Heart left ventricle (tissue), 16 donors: ENCODE results near the gene KLHL29. TPM values are rescaled to one million over a fixed set of nuclear protein-coding genes. Genes with fewer than 3 reads are reported as not detected.

Experiments used
- ATAC-seq, 4 donors: fragments of 200-7000 bp; cut with Tn5 transposase; one replicate each; pipeline ENCODE4 v1.9.1; 2020 to 2022; ENCODE audit warnings: moderate library complexity in 4 of 4, mild to moderate bottlenecking in 3 of 4, moderate number of reproducible peaks in 1 of 4
- DNase-seq, 5 donors: peaks; one replicate each; pipeline ENCODE4 v3.0.0-alpha.2; 2020
- H3K27ac ChIP-seq, 12 donors: fragments of 200-600 bp; sonication (generic) in 4 of 12; one replicate each; pipeline versions ENCODE4 v1.5.0 to v1.8.0; 2016 to 2022; ENCODE audit warnings: mild to moderate bottlenecking in 2 of 12
- H3K27me3 ChIP-seq, 9 donors: fragments of 200-600 bp; sonication (generic) in 2 of 9; one replicate each; pipeline versions ENCODE4 v1.5.1 to v1.8.0; 2016 to 2022; ENCODE audit warnings: mild to moderate bottlenecking in 3 of 9
- H3K36me3 ChIP-seq, 9 donors: fragments of 200-600 bp; sonication (generic) in 2 of 9; one replicate each; pipeline versions ENCODE4 v1.5.0 to v1.8.0; 2018 to 2022; ENCODE audit warnings: mild to moderate bottlenecking in 2 of 9
- H3K4me1 ChIP-seq, 12 donors: fragments of 200-600 bp; sonication (generic) in 4 of 12; one replicate each; pipeline versions ENCODE4 v1.5.0 to v1.8.0; 2016 to 2022; ENCODE audit warnings: mild to moderate bottlenecking in 3 of 12
- H3K4me3 ChIP-seq, 12 donors: fragments of 200-600 bp; sonication (generic) in 4 of 12; one replicate each; pipeline versions ENCODE4 v1.5.0 to v1.8.0; 2017 to 2022; ENCODE audit warnings: mild to moderate bottlenecking in 9 of 12, moderate library complexity in 4 of 12
- H3K9me3 ChIP-seq, 12 donors: fragments of 200-600 bp; sonication (generic) in 4 of 12; one replicate each; pipeline versions ENCODE4 v1.5.0 to v1.8.0; 2016 to 2022; ENCODE audit warnings: mild to moderate bottlenecking in 1 of 12
- POLR2A ChIP-seq, 2 donors: fragments of 450-650 bp; IDR thresholded peaks; one replicate each; pipeline ENCODE4 v1.6.1; 2017; ENCODE audit warnings: antibody characterized with exemption in 2 of 2, mild to moderate bottlenecking in 2 of 2, moderate library complexity in 2 of 2
- WGBS, 4 donors: extraction: QIAGEN DNeasy Blood & Tissue Kit in 2 of 4; methylation state at CpG; one replicate each; pipeline versions ENCODE4 v1.1.5 to v1.1.7; 2013 to 2018; 5-methylcytosine and 5-hydroxymethylcytosine counted together
- intact Hi-C, 10 donors: fragments of 100-400 bp; cut with DNase I; formaldehyde crosslinking; loops; one replicate each; pipeline versions ENCODE4 v1.11.1 to v1.14.2; 2022
- polyA plus RNA-seq, 2 donors: library from polyadenylated mRNA; stranded (reverse); fragments of 200-250 nt; gene quantifications; one replicate each; pipeline ENCODE4 v1.2.3, GENCODE V29; 2013
- total RNA-seq, 9 donors: library from RNA; depleted of rRNA in 2 of 9; stranded (reverse); fragments of >200 nt in 2 of 9; fragmentation: NEBNext Ultra II Directional in 3 of 9; extraction: Animal tissue kit (Norgen Biotek cat#: 25700) in 3 of 9; gene quantifications; one replicate each; pipeline versions ENCODE4 v1.1.0 to v1.2.4, GENCODE V29; 2016 to 2023
- TF ChIP-seq, protein P1 (sequence below), 12 donors: fragments of 200-600 bp; sonication (generic) in 4 of 12; IDR thresholded peaks; one replicate each; pipeline versions ENCODE4 v1.5.0 to v1.8.0; 2018 to 2022; ENCODE audit warnings: antibody characterized with exemption in 12 of 12, mild to moderate bottlenecking in 5 of 12
- donor health status: ischemic (EF 13 %, LVEDD 7.1; RV severe dilation, severe dysfunction).
- donor health status: healthy with polysubstance abuse.
- donor health status: DM: no; HTN: yes; CAD: no.
- donor health status: DM: no; HTN: no; CAD: no.
- donor health status: ischemic (EF 25% LVEDD 6.9; RV normal size, moderate dysfunction).
- donor health status: ischemic (EF 25% LVEDD 5.7; RV mildly dilated, moderate dysfunction).
- donor health status: healthy.
- donor health status: DM: yes; HTN: yes; CAD: no.
- donor health status: ischemic (EF 35%, LVEDD 5.7; RV mildly dilated, moderate dysfunction).
- donor health status: nonischemic (EF 11% LVEDD 7.7; RV severe dilation, severe dysfunction).
- donor health status: DM: yes; HTN: yes; CAD: no.
- donor health status: PGD.
- donor health status: ischemic (EF 29% LVEDD 5.4; RV normal size, mild dysfunction).
- donor health status: nonischemic (EF 23%, LVEDD 6.1; RV moderate dilation, normal function).

Gene KLHL29
- total and polyA plus RNA-seq, 11 donors, result 0.74 to 2.7 (median 1.1) TPM

DNA sequence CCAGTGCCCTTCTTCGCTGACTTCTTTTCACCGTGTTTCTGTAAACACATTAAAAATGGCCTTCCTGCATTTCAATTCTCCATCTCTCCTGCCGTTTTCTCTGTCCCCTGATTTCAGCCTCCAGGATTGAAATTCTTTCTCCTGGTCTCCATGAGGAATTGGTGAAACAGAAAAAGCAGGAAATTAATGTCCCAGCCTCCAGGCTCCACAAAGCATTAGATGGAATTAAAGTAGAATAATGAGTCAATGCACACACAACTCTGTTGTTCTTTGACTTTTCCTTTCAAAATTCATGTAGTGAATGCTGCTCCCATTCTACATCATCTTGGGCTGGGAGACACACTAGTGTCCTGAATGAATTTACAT is 209.5 kb downstream of the KLHL29 start:
- DNase-seq (no peak), ATAC-seq (no peak)
- Histone ChIP-seq H3K27me3 (no peaks in the 10 kb centered on the region), H3K27ac (peak overlapping the region in 7 of 12 donors; percentile 9 to 83 (median 69)), H3K4me1 (peaks cover 0 to 60% (median 24%) of the 10 kb centered on the region in 12 donors), H3K9me3 (no peaks in the 10 kb centered on the region), H3K4me3 (peak overlapping the region in 1 of 12 donors; percentile 2), H3K36me3 (no peaks in the 10 kb centered on the region)
- WGBS, 4 donors, result 56 to 75% (median 65%) methylated on average over 3 of the region's 3 CpGs
- intact Hi-C loops, result no loop called here
- TF ChIP-seq, protein P1, sequence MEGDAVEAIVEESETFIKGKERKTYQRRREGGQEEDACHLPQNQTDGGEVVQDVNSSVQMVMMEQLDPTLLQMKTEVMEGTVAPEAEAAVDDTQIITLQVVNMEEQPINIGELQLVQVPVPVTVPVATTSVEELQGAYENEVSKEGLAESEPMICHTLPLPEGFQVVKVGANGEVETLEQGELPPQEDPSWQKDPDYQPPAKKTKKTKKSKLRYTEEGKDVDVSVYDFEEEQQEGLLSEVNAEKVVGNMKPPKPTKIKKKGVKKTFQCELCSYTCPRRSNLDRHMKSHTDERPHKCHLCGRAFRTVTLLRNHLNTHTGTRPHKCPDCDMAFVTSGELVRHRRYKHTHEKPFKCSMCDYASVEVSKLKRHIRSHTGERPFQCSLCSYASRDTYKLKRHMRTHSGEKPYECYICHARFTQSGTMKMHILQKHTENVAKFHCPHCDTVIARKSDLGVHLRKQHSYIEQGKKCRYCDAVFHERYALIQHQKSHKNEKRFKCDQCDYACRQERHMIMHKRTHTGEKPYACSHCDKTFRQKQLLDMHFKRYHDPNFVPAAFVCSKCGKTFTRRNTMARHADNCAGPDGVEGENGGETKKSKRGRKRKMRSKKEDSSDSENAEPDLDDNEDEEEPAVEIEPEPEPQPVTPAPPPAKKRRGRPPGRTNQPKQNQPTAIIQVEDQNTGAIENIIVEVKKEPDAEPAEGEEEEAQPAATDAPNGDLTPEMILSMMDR (IDR thresholded peaks at IDR 0.05), result no peak
- TF ChIP-seq POLR2A (IDR thresholded peaks at IDR 0.05), result no peak

DNA sequence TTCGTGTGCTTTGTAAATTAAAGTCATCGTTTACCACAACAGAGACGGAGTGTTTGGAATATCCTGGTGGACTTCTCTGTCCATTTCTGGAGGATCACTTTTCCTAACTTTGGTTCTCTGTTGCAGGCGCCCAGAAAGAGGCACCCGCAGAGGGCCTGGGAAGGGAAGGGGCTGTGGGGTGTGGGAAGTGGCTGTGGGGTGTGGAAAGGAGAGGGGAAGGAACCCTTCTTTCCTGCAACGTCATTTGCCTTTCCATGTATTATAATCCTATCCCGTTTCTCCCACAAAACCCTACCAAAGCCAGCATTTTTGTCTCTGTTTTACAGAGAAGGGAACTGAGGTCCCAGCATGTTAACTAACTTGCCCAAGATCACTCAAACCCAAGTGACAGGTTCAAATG is 210.0 kb downstream of the KLHL29 start:
- DNase-seq (peak in 1 of 5 donors; percentile 8), ATAC-seq (peak in 1 of 4 donors; percentile 56)
- peaks cover 0 to 54% (median 19%) of the 10 kb centered on the region in 12 donors for H3K4me1 ChIP-seq
- H3K9me3 ChIP-seq, result no peaks in the 10 kb centered on the region
- 66 to 77% (median 74%) methylated on average over 7 of the region's 7 CpGs for WGBS, 4 donors
- H3K27ac ChIP-seq, result peak overlapping the region in 9 of 12 donors; percentile 14 to 88 (median 69)
- intact Hi-C loops, result no loop called here
- no peaks in the 10 kb centered on the region for H3K36me3 ChIP-seq
- TF ChIP-seq, protein P1 (IDR thresholded peaks at IDR 0.05), result no peak
- no peak for TF ChIP-seq POLR2A (IDR thresholded peaks at IDR 0.05)
- no peak overlapping the region for H3K4me3 ChIP-seq
- H3K27me3 ChIP-seq, result no peaks in the 10 kb centered on the region

DNA sequence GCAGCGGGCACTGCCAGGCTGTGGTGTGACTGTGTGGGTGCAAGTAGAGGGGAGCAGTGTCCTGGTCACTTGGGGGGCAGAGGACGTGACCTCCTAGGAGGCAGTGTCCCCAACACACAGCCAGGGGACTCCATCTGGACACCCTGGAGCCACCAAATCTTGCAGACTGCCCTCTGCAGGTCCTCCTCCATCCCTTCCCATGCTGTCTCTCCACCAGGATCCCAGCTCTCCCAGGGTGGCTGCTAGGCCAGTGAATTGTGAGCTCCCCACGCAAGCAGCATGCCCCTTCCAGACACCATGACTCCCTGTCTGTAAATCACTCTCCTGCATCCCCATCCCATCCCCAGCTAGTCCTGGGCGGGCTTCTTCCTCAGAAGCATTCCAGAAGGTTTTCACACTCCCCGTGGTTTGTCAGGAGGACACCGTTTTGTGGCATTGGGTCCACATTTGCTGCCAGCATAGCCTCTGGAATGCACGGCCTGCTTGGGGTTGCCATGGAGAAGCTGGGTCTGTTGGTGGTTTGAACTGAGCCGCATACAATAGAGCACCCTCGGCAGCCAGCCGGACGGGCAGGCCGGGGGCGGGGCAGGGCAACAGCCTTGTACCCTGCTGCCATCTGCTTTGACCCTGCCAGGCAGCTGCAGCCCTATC is 210.7 kb downstream of the KLHL29 start:
- TF ChIP-seq, protein P1 (IDR thresholded peaks at IDR 0.05), result no peak
- TF ChIP-seq POLR2A (IDR thresholded peaks at IDR 0.05), result no peak
- DNase-seq (peak in 1 of 5 donors; percentile 40), ATAC-seq (peak; percentile 54 to 74 (median 58))
- intact Hi-C loops, result no loop called here
- Histone ChIP-seq H3K27me3 (no peaks in the 10 kb centered on the region), H3K4me1 (peaks cover 0 to 47% (median 14%) of the 10 kb centered on the region in 12 donors), H3K36me3 (no peaks in the 10 kb centered on the region), H3K9me3 (no peaks in the 10 kb centered on the region), H3K27ac (peak overlapping the region in 10 of 12 donors; percentile 14 to 88 (median 68)), H3K4me3 (no peak overlapping the region)
- WGBS, 4 donors, result 55 to 78% (median 63%) methylated on average over 12 to 13 of the region's 13 CpGs

DNA sequence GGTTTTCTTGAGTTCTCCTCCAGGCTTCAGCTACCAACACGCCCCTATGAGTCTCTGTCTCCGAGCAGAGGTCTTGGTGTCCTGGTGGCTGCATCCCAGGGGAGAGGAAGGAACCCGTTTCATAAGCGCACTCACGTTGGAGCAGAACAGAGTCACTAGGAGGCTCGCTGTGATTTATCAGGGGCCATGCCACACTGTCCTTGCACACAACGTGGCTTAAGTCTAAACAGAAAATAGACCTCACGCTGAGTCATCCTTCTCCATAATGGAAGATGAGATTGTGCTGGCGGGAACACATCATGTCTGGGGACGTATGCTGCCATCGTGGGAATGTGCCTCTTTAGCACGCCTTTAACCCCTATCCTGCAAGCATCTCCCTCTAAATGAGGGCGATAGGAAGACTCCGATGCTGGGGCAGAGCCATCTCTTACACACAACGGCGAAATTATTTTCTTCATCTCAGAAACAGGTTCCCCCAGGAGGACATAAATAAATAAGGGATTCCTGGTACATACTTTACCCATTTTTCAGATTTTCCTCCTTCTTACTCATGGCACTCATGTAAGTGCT is 211.4 kb downstream of the KLHL29 start:
- 69 to 79% (median 74%) methylated on average over 16 of the region's 16 CpGs for WGBS, 4 donors
- intact Hi-C loops, result no loop called here
- H3K27ac ChIP-seq, result peak overlapping the region in 6 of 12 donors; percentile 34 to 83 (median 70)
- H3K9me3 ChIP-seq, result no peaks in the 10 kb centered on the region
- ATAC-seq, result peak in 2 of 4 donors; percentile 18 to 52
- no peak for TF ChIP-seq POLR2A (IDR thresholded peaks at IDR 0.05)
- TF ChIP-seq, protein P1 (IDR thresholded peaks at IDR 0.05), result no peak
- H3K4me3 ChIP-seq, result no peak overlapping the region
- no peaks in the 10 kb centered on the region for H3K27me3 ChIP-seq
- H3K36me3 ChIP-seq, result no peaks in the 10 kb centered on the region
- peaks cover 0 to 42% (median 12%) of the 10 kb centered on the region in 12 donors for H3K4me1 ChIP-seq
- no peak for DNase-seq
